NCI-H2227 treated with DMSO at 0.1 percent for 48 hours (cell line): ENCODE results near the gene ADORA1.
A peak's percentile ranks its signal among the peaks of the same experiment; 100 is the strongest.

Experiments
- DNase-seq: peaks from one replicate; lab custom pipeline; 2025; lab: John Stamatoyannopoulos, UW

Gene ADORA1

GRCh38 chr1:203093754-203094410, 33.6 kb upstream of the ADORA1 start:
- no peak for DNase-seq

- DNase-seq = no peak
Measured at GRCh38 chr1:203095061-203095690, 32.4 kb upstream of the ADORA1 start.

- DNase-seq = no peak
Measured at GRCh38 chr1:203096566-203096965, 31.0 kb upstream of the ADORA1 start.

GRCh38 chr1:203097001-203097400, 30.5 kb upstream of the ADORA1 start:
- DNase-seq = no peak

- DNase-seq = no peak
Measured at GRCh38 chr1:203098445-203098844, 29.1 kb upstream of the ADORA1 start.

GRCh38 chr1:203098914-203099520, 28.5 kb upstream of the ADORA1 start:
- DNase-seq = no peak

GRCh38 chr1:203099805-203100515, 27.6 kb upstream of the ADORA1 start:
- DNase-seq = no peak

GRCh38 chr1:203100516-203100869, 27.0 kb upstream of the ADORA1 start:
- DNase-seq = no peak

GRCh38 chr1:203101813-203102634, 25.5 kb upstream of the ADORA1 start:
- DNase-seq = no peak

- DNase-seq = no peak
Measured at GRCh38 chr1:203103216-203103615, 24.3 kb upstream of the ADORA1 start.

- DNase-seq = no peak
Measured at GRCh38 chr1:203103829-203104495, 23.6 kb upstream of the ADORA1 start.

- no peak for DNase-seq
Measured at GRCh38 chr1:203104789-203105390, 22.6 kb upstream of the ADORA1 start.

GRCh38 chr1:203112475-203112874, 15.1 kb upstream of the ADORA1 start:
- DNase-seq = no peak

- DNase-seq = no peak
Measured at GRCh38 chr1:203113308-203113707, 14.2 kb upstream of the ADORA1 start.

GRCh38 chr1:203114202-203114601, 13.3 kb upstream of the ADORA1 start:
- DNase-seq = no peak

GRCh38 chr1:203116091-203116820, 11.3 kb upstream of the ADORA1 start:
- DNase-seq = no peak

GRCh38 chr1:203117611-203118575, 9.6 kb upstream of the ADORA1 start:
- peak; percentile 64 for DNase-seq

- no peak for DNase-seq
Measured at GRCh38 chr1:203120325-203121153, 7.0 kb upstream of the ADORA1 start.
